H1 (cell line): ENCODE data around the gene ANKRD13B. TPM values are rescaled to one million over a fixed set of nuclear protein-coding genes. Genes with fewer than 3 reads are reported as not detected.

Experiments
- ASH2L ChIP-seq: fragments of 200-600, 300-600 bp; sonication (generic); IDR thresholded peaks from one replicate; pipeline ENCODE4 v1.7.1; 2017; ENCODE audit warnings: low read length
- EP300 ChIP-seq, 2 experiments: IDR thresholded peaks; 1 replicate in 1 of 2; 2 replicates in 1 of 2; pipeline ENCODE4 v1.6.1; 2011 to 2012; ENCODE audit warnings: low read depth in 2 of 2, low read length in 2 of 2, mild to moderate bottlenecking in 2 of 2, borderline replicate concordance in 1 of 2, inconsistent platforms in 1 of 2, moderate library complexity in 1 of 2
- EZH2 ChIP-seq: fragments of 200-600 bp; sonication (generic); IDR thresholded peaks from 2 replicates; pipeline ENCODE4 v1.7.1; 2012; ENCODE audit warnings: low read depth, mild to moderate bottlenecking, moderate library complexity, low read length, inconsistent platforms; ENCODE audit not compliant: severe bottlenecking
- HDAC6 ChIP-seq: IDR thresholded peaks from one replicate; pipeline ENCODE4 v1.7.1; 2012; ENCODE audit warnings: low read depth, mild to moderate bottlenecking, inconsistent platforms, low read length, moderate library complexity
- JUND ChIP-seq: IDR thresholded peaks from 2 replicates; pipeline ENCODE4 v1.6.1; 2011; ENCODE audit warnings: mild to moderate bottlenecking, improper control_type of control experiment, low read length
- KDM4A ChIP-seq: IDR thresholded peaks from one replicate; pipeline ENCODE4 v1.7.1; 2012; ENCODE audit warnings: low read depth, mild to moderate bottlenecking, moderate library complexity, low read length, inconsistent platforms; ENCODE audit not compliant: severe bottlenecking
- MAFK ChIP-seq: IDR thresholded peaks from 2 replicates; pipeline ENCODE4 v1.6.1; 2012; ENCODE audit warnings: low read depth, mild to moderate bottlenecking, improper control_type of control experiment, low read length
- NANOG ChIP-seq: IDR thresholded peaks from 2 replicates; pipeline ENCODE4 v1.6.1; 2011; ENCODE audit warnings: low read length, low read depth, mild to moderate bottlenecking, inconsistent platforms; ENCODE audit not compliant: insufficient read depth, poor library complexity, severe bottlenecking
- RFX5 ChIP-seq: IDR thresholded peaks from 2 replicates; pipeline ENCODE4 v1.6.1; 2011; ENCODE audit warnings: low read depth, low read length, improper control_type of control experiment, borderline replicate concordance
- RNF2 ChIP-seq: fragments of 200-900, 300-1000 bp; sonication (generic); IDR thresholded peaks from 2 replicates; pipeline ENCODE4 v1.7.1; 2016; ENCODE audit warnings: borderline replicate concordance, low read depth, mild to moderate bottlenecking, antibody characterized with exemption, low read length; ENCODE audit not compliant: poor library complexity, severe bottlenecking; ENCODE audit errors: missing control alignments
- RXRA ChIP-seq: IDR thresholded peaks from 2 replicates; pipeline ENCODE4 v1.6.1; 2011; ENCODE audit warnings: low read depth, mild to moderate bottlenecking, low read length, moderate library complexity; ENCODE audit not compliant: insufficient read depth
- SIN3A ChIP-seq, 2 experiments: IDR thresholded peaks in 1 of 2; conservative IDR thresholded peaks in 1 of 2; 2 replicates each; pipeline ENCODE4 v1.6.1; 2011 to 2012; ENCODE audit warnings: low read length in 2 of 2, improper control_type of control experiment in 1 of 2, low read depth in 1 of 2, mild to moderate bottlenecking in 1 of 2
- SP1 ChIP-seq: IDR thresholded peaks from 2 replicates; pipeline ENCODE4 v1.6.1; 2011; ENCODE audit warnings: low read depth, low read length
- polyA plus RNA-seq, 7 experiments: library from polyadenylated mRNA; depleted of rRNA in 3 of 7; stranded (reverse) in 5 of 7; unstranded in 2 of 7; fragments of >200 nt in 5 of 7; fragments of 200-250 nt in 2 of 7; gene quantifications; 1 replicate in 5 of 7; 2 replicates in 1 of 7; 4 replicates in 1 of 7; pipeline versions ENCODE4 v1.2.1 to v1.2.3, GENCODE V29; 2011 to 2013; ENCODE audit warnings: missing spikeins in 2 of 7, mixed read lengths in 2 of 7
- total RNA-seq: library from RNA; stranded (reverse); fragmentation: NEBNext Ultra II Directional; extraction: Animal tissue kit (Norgen Biotek cat#: 25700); gene quantifications from 2 replicates; pipeline ENCODE4 v1.2.1, GENCODE V29; 2021
- TF ChIP-seq, protein P1 (sequence below), 3 experiments: IDR thresholded peaks; 1 replicate in 2 of 3; 2 replicates in 1 of 3; pipeline versions ENCODE4 v1.5.1 to v1.6.1; 2011; ENCODE audit warnings: low read length in 3 of 3, mild to moderate bottlenecking in 3 of 3, inconsistent platforms in 2 of 3, low read depth in 1 of 3, moderate library complexity in 1 of 3; ENCODE audit not compliant: insufficient read depth in 1 of 3; ENCODE audit errors: control extremely low read depth in 1 of 3
- TF ChIP-seq, protein P2 (sequence below): IDR thresholded peaks from 2 replicates; pipeline ENCODE4 v1.6.1; 2012; ENCODE audit warnings: inconsistent platforms

The ANKRD13B gene
- total and polyA plus RNA-seq, 2 of the 8 experiments (the other 6 are each of a cell fraction or from before 2014, with no cell fraction given): 16.4 to 48.5 TPM

DNA sequence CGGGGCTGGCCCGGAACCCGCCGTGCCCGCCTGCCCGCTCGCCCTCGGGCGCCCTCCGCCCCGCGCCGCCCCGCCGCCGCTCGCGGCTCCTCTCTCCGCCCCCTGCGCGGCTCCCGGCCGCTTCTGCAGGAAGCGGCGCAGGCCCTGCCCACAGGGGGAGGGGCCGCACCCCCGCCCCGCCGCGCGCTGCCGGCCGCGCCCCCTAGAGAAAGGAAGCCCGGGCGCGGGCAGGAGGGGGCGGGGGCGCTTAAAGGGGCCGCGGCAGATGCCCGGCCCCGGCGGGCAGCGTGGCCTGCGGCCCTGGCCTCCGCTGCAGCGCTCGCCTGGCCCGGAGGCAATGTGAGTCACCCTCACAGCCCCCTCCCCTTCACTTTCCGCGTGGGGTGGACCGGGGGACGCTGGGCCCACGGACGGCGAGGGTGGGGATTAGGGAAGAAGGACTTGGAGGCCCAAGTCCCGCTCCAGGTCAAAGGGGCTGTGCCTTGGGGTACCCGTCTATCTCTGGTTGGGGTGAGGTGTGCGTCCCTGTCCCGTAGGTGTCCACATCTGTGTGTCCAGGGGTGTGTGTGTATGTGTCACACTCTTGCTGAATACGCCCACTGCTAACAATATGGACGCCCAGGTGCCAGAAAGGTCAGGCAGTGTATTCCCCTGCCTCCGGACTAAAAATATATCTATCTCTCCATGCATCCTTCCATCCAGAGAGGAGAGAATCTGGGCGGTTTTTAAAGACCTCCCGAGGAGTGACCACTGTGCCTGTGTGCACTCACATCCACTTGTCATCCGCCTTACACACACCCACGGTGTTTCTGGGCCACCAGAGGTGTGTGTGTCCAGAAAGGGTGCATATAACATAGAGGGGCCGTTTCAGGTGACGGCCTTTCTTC is 3.2 kb upstream of the ANKRD13B start, which contains the start of gene GIT1 (continued):
- TF ChIP-seq, protein P1, sequence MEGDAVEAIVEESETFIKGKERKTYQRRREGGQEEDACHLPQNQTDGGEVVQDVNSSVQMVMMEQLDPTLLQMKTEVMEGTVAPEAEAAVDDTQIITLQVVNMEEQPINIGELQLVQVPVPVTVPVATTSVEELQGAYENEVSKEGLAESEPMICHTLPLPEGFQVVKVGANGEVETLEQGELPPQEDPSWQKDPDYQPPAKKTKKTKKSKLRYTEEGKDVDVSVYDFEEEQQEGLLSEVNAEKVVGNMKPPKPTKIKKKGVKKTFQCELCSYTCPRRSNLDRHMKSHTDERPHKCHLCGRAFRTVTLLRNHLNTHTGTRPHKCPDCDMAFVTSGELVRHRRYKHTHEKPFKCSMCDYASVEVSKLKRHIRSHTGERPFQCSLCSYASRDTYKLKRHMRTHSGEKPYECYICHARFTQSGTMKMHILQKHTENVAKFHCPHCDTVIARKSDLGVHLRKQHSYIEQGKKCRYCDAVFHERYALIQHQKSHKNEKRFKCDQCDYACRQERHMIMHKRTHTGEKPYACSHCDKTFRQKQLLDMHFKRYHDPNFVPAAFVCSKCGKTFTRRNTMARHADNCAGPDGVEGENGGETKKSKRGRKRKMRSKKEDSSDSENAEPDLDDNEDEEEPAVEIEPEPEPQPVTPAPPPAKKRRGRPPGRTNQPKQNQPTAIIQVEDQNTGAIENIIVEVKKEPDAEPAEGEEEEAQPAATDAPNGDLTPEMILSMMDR (IDR thresholded peaks at IDR 0.05; ENCODE audit: control extremely low read depth in 1 of 3, insufficient read depth in 1 of 3, low read depth in 1 of 3, low read length in 3 of 3): peak in 1 of 3 experiments; percentile 13; a peak in 1 of 4 replicates
- TF ChIP-seq HDAC6 (no peak), EZH2 (peak; percentile 45), MAFK (no peak), RFX5 (no peak), EP300 (IDR thresholded peaks at IDR 0.05; ENCODE audit: borderline replicate concordance in 1 of 2, low read depth in 2 of 2, low read length in 2 of 2) (peak in 1 of 2 experiments; percentile 25; a peak in 1 of 3 replicates), RXRA (no peak), SIN3A (conservative IDR thresholded peaks at IDR 0.05 in 1 of 2, IDR thresholded peaks at IDR 0.05 in 1 of 2; ENCODE audit: low read depth in 1 of 2, low read length in 2 of 2) (peak in 1 of 2 experiments; percentile 57; a peak in 2 of 4 replicates), SP1 (no peak), JUND (no peak), RNF2 (no peak), KDM4A (peak; percentile 27), NANOG (no peak), ASH2L (no peak)
- TF ChIP-seq, protein P2, sequence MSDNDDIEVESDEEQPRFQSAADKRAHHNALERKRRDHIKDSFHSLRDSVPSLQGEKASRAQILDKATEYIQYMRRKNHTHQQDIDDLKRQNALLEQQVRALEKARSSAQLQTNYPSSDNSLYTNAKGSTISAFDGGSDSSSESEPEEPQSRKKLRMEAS: peak; percentile 83
- TF ChIP-seq, all 59 proteins: peak for 9
